HG03565 (cell line): ENCODE results near the gene POU6F2.

ENCODE experiments used
- ATAC-seq: cut with Tn5 transposase; IDR thresholded peaks from one replicate; pipeline ENCODE4 v1.9.1; 2021; ENCODE audit warnings: mild to moderate bottlenecking, moderate library complexity; ENCODE audit not compliant: unreplicated experiment

POU6F2 gene

DNA sequence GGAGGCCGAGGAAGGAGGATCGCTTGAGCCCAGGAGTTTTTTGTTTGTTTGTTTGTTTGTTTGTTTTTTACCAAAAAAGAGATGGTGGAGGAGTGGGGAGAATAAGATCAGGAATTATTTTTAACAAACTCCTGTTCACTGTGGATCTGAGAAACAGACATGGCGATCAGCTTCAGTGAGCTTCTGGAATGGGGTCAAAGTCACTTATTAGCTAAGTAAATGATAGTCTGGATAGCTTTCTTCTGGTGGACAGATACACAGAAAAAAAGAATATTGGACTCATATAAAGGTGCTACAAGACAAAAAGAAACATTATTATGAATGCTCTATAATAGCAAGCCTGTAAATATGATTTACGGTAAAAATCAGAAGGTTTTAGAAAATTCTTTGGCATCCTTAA, 85.1 kb downstream of the POU6F2 start:
- ATAC-seq, result no peak

DNA sequence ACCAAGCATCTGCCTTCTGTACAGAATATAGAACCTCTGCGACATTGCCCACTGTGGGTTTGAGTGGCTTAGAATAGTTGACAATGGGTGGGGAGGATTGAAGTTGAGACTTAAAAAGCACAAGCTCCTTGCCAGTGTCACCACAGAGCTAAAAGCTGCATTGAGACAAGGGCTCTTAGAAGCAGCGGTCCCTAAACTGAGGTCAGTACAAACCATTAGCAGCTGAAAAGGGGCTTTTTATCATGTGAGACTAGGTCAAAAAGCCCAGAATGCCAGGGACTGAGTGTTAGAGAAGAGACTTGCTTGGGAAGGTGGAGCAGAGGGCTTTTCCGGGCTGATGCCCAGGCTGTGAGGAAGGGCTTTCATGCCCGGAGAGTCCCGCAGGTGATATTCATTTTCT, 91.3 kb downstream of the POU6F2 start:
- no peak for ATAC-seq

DNA sequence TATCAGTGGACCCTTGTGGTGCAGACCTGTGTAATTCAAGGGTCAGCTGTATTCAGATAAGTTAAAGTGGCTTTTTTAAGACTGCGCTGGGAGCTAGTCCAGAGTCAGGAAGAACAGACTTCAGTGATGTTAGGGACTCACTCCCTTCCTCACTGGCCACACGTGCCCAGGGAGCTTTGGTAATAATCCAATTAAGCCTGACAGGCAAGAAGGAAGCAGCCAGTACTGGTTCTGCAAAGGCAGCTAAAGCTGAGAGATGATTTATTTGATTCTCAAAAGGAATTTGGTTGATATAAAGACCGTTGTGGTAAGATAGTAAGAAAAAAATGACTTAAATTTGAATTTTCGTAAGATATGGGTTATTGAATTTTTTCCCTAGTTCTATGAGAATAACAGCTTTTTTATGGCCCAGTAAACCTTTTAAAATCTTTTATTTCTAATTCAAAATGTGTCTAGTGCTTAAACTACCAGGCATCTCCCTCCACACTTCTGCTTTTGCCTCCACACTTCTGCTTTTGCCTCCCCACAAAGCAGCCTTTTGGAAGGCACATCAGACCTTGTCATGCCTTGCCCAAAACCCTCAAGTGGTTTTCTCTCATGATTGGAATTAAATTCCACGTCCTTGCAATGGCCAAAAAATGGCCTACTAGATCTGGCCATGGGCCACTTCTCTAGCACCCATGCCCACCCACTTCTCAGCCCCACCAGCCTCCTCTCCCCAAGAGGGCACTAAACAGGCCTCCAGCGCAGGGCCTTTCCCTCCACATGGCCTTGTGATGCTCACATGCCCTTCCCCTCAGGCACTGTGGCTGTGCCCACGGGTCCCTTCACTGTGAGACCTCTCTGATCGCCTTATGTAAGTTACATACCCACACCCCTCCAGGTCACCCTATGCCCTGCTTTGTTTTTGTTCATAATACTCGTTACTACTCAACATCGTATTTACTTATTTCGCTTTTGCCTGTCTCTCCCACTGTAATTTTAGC, 92.5 kb downstream of the POU6F2 start:
- no peak for ATAC-seq

GRCh38 chr7:39071116-39071515, 93.4 kb downstream of the POU6F2 start:
- ATAC-seq, result no peak

- ATAC-seq, result no peak
Observed at GRCh38 chr7:39073432-39073831, 95.7 kb downstream of the POU6F2 start.

DNA sequence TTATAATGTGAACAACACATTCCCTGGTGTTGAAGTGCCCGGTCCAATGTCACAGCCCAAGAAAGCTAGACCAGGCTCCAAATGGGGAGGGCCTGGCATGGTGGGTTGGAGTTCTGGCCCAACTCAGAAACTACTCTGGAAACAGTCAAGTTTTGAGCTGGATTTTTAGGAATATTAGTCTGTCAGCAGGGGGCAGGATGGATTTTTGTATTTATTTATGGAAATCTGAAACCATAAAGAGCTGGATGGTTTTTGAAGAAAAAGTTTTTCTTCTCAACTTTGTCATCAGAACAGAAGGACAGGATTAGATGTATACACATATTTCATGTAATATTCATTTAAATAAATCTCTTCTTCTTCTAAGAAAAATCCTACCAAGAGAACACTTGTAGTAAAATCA, 97.5 kb downstream of the POU6F2 start:
- ATAC-seq, result no peak

GRCh38 chr7:39083781-39084180, 106.1 kb downstream of the POU6F2 start:
- no peak for ATAC-seq

GRCh38 chr7:39084349-39084748, 106.6 kb downstream of the POU6F2 start:
- no peak for ATAC-seq

DNA sequence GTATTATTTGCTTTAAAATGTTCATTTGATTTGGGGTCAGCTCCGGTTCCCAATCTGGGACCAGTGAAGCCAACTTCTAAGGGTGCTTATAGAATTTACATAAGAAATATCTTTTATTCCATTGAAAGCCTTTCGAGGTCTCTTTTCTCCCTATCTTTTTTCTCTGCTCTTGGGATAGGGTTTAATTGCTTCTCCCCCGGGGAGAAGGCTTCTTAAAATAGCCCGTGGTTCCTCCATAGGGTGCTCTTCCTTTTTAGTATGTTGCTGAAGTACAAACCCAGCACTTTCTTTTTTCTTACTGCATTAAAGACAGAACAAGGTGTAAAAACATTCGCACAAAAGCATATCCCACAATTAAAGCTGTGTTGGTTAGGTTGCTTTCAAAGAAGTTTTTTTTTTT, 107.5 kb downstream of the POU6F2 start:
- ATAC-seq, result no peak

GRCh38 chr7:39085590-39086049, 107.9 kb downstream of the POU6F2 start:
- ATAC-seq, result no peak

DNA sequence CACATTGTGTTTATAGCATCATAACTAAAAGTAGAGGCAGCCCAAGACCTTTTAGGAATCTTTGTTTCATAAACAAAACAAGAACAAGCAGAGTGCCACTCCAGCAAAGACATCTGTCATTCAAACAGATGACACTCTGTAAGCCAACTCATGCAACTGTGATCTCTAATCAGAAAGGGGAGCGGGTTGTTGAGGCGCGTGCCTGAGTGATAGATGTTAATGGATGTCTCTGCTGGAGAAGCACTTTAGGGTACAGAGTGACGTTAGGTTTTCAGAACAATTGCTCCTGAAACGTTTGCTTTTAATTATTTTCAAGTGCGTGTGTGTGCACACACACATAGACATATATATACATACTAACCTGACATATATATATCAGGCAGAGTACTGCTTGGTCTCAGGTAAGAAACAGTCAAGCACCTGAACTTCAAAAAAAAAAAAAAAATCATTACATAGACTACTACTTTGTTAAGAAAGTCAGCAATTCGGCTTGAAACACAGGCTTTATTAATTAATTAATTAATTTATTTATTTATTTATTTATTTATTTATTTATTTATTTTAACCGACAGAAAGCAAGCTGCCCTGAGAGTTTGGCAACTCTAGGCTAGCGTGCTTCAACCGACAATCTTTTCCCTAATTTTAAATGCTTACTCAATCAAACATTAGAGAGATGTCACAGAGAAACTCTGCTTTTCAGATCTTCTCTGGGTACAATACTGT, 109.1 kb downstream of the POU6F2 start:
- no peak for ATAC-seq

- ATAC-seq, result no peak
Observed at GRCh38 chr7:39088730-39089593, 111.3 kb downstream of the POU6F2 start.

DNA sequence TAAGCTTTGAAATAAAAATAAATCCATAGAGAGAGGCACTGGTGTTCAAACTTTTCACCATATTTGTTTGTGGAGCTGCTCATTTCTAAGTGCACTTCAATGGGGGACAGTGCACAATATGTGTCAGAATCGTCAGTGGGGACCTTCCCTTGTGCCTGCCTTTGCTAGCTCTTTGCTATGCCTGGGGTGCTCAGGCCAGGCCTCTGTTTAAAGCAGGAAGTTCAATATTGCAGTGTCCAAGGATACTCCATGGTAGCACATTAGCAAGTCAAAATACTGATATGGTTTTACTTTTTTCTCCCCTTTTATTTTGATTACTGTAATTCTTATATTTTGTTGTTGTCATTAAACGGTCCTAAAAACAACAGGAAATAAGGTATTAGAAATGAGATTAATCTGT, 113.4 kb downstream of the POU6F2 start:
- no peak for ATAC-seq

DNA sequence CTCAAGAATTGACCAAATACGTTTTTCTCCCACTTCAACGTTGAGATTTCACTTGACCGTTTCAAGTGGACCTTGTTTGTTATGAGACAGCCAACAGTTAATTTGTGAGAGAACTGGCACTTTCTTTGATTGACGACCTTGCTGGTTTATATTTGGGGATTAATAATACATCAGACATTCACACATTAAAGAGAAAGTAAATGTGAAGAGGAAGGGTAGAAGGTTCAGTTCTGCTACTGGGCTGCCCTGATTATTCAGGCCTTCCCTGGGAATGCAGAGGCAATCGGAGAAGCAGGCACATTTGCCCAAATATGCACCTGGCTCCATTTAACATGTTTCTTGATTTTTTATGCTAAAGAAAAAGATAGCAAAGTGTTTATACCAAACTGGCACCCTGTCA, 114.1 kb downstream of the POU6F2 start:
- ATAC-seq, result no peak

DNA sequence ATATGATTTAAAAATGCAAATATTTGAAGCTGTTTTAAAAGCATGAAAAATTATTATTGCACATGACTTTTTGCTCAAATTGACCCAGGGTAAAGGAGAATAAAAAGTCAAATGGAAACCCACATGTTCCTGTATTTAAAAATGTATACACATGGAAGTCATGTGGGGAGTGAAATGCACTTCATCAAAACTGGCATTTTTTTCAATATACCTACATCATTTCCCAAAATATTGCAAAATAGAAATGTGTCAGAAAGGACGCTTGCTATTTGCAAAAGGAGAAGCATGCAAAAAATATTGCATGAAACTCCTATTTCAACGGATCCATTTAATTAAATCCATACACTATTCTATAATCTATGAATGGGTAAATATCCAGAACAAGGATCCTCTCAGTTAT, 117.0 kb downstream of the POU6F2 start:
- ATAC-seq, result no peak

- no peak for ATAC-seq
Observed at GRCh38 chr7:39095875-39096619, 118.3 kb downstream of the POU6F2 start.

- ATAC-seq, result no peak
Observed at GRCh38 chr7:39098506-39098905, 120.8 kb downstream of the POU6F2 start.

DNA sequence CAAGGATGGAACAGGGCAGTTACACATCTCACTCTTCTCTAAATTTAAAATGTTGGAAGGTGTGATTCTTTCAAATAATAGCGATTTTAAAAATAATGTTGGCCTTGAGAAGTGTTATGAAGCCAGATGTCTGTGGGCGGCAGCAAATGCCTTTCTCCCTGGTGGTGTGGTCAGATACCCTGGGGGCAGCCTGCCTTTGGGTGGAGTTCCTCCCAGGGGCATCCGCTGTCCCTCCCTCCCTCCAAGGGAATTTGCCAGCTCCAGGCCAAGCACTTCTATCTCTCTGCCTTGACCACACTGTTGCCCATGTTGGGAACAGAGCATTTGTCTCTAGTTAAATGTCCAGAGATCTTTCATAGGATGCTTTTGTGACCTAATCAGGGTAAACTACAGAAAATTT, 121.4 kb downstream of the POU6F2 start:
- no peak for ATAC-seq

DNA sequence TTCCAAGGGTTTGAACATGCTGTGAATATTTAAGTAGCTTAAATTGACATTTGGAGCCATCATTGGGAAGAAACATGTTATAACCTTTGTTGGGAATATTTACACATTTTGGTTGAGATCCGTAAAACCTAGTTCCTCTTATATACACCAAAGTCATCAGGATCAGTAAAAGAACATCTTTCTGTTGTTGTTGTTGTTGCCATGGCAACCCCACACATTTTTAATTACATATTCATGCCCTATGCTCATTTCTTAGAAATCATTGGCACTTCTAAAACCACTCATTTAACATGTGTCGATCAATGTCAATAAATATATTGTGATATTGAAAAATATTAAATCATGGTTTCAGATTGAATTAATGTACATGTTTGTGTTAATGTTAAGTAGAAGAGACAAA, 122.6 kb downstream of the POU6F2 start:
- ATAC-seq, result no peak

GRCh38 chr7:39102234-39102633, 124.5 kb downstream of the POU6F2 start:
- no peak for ATAC-seq
